Trophoblast cell (in vitro differentiated cells and primary cell): Measurements from ENCODE around the gene FAM3A.

Experiments
- DNase-seq, 2 donors: peaks; one replicate each; pipeline ENCODE4 v3.0.0-alpha.2; 2016
- H2AFZ ChIP-seq: 2 replicates; pipeline ENCODE4 v1.6.1; 2013; ENCODE audit warnings: low read length, moderate library complexity, mild to moderate bottlenecking; ENCODE audit not compliant: insufficient read depth, poor library complexity
- H2AK5ac ChIP-seq: 2 replicates; pipeline ENCODE4 v1.6.1; 2013; ENCODE audit warnings: mild to moderate bottlenecking, low read length
- H2BK120ac ChIP-seq: 2 replicates; pipeline ENCODE4 v1.6.1; 2013; ENCODE audit warnings: low read length, mild to moderate bottlenecking, moderate library complexity; ENCODE audit not compliant: insufficient read depth, poor library complexity
- H2BK12ac ChIP-seq: 2 replicates; pipeline ENCODE4 v1.6.1; 2013; ENCODE audit warnings: mild to moderate bottlenecking, low read length, moderate library complexity
- H2BK5ac ChIP-seq: 2 replicates; pipeline ENCODE4 v1.6.1; 2013; ENCODE audit warnings: low read length, low read depth, moderate library complexity, mild to moderate bottlenecking; ENCODE audit not compliant: poor library complexity
- H3K14ac ChIP-seq: 2 replicates; pipeline ENCODE4 v1.6.1; 2013; ENCODE audit warnings: mild to moderate bottlenecking, low read length
- H3K18ac ChIP-seq: 2 replicates; pipeline ENCODE4 v1.6.1; 2013; ENCODE audit warnings: mild to moderate bottlenecking, low read length
- H3K23ac ChIP-seq: 2 replicates; pipeline ENCODE4 v1.6.1; 2013; ENCODE audit warnings: low read length
- H3K27ac ChIP-seq: 2 replicates; pipeline ENCODE4 v1.5.1; 2013; ENCODE audit warnings: low read depth, mild to moderate bottlenecking, inconsistent platforms, low read length, moderate library complexity
- H3K27me3 ChIP-seq: 2 replicates; pipeline ENCODE4 v1.6.1; 2013; ENCODE audit warnings: inconsistent platforms, mild to moderate bottlenecking, low read length, moderate library complexity; ENCODE audit not compliant: insufficient read depth
- H3K36me3 ChIP-seq, 2 experiments: 1 replicate in 1 of 2; 2 replicates in 1 of 2; pipeline ENCODE4 v1.6.1; 2013; ENCODE audit warnings: low read length in 2 of 2, mild to moderate bottlenecking in 2 of 2, moderate library complexity in 1 of 2; ENCODE audit not compliant: insufficient read depth in 2 of 2, control insufficient read depth in 1 of 2
- H3K4ac ChIP-seq: 2 replicates; pipeline ENCODE4 v1.6.1; 2013; ENCODE audit warnings: low read depth, mild to moderate bottlenecking, low read length, moderate library complexity
- H3K4me1 ChIP-seq, 2 experiments: 1 replicate in 1 of 2; 2 replicates in 1 of 2; pipeline ENCODE4 v1.6.1; 2013; ENCODE audit warnings: low read length in 2 of 2, mild to moderate bottlenecking in 2 of 2, moderate library complexity in 1 of 2; ENCODE audit not compliant: insufficient read depth in 2 of 2, control insufficient read depth in 1 of 2
- H3K4me2 ChIP-seq: 2 replicates; pipeline ENCODE4 v1.6.1; 2013; ENCODE audit warnings: inconsistent platforms, mild to moderate bottlenecking, low read length, moderate library complexity
- H3K4me3 ChIP-seq: 2 replicates; pipeline ENCODE4 v1.5.1; 2013; ENCODE audit warnings: mild to moderate bottlenecking, low read depth, low read length, inconsistent platforms
- H3K79me1 ChIP-seq: one replicate; pipeline ENCODE4 v1.6.1; 2013; ENCODE audit warnings: low read length
- H3K79me2 ChIP-seq: 2 replicates; pipeline ENCODE4 v1.6.1; 2013; ENCODE audit warnings: low read length, mild to moderate bottlenecking; ENCODE audit not compliant: control insufficient read depth, insufficient read depth, poor library complexity
- H3K9ac ChIP-seq: 2 replicates; pipeline ENCODE4 v1.6.1; 2013; ENCODE audit warnings: mild to moderate bottlenecking, low read length
- H3K9me3 ChIP-seq: 2 replicates; pipeline ENCODE4 v1.6.1; 2013; ENCODE audit warnings: low read depth, mild to moderate bottlenecking, control low read depth, inconsistent platforms, low read length; ENCODE audit not compliant: insufficient read depth
- H4K12ac ChIP-seq: 2 replicates; pipeline ENCODE4 v1.6.1; 2013; ENCODE audit warnings: low read depth, mild to moderate bottlenecking, low read length, moderate library complexity
- H4K8ac ChIP-seq: 2 replicates; pipeline ENCODE4 v1.6.1; 2013; ENCODE audit warnings: low read depth, mild to moderate bottlenecking, low read length, moderate library complexity
- H4K91ac ChIP-seq: one replicate; pipeline ENCODE4 v1.6.1; 2013; ENCODE audit warnings: low read depth, mild to moderate bottlenecking, low read length, moderate library complexity
- WGBS: extraction: QIAGEN DNeasy Blood & Tissue Kit; methylation state at CpG from one replicate; pipeline ENCODE4 v1.1.7; 2013; ENCODE audit warnings: missing lambda C conversion rate; ENCODE audit not compliant: insufficient read length, insufficient coverage; ENCODE audit errors: extremely low coverage; 5-methylcytosine and 5-hydroxymethylcytosine counted together

The FAM3A gene

DNA sequence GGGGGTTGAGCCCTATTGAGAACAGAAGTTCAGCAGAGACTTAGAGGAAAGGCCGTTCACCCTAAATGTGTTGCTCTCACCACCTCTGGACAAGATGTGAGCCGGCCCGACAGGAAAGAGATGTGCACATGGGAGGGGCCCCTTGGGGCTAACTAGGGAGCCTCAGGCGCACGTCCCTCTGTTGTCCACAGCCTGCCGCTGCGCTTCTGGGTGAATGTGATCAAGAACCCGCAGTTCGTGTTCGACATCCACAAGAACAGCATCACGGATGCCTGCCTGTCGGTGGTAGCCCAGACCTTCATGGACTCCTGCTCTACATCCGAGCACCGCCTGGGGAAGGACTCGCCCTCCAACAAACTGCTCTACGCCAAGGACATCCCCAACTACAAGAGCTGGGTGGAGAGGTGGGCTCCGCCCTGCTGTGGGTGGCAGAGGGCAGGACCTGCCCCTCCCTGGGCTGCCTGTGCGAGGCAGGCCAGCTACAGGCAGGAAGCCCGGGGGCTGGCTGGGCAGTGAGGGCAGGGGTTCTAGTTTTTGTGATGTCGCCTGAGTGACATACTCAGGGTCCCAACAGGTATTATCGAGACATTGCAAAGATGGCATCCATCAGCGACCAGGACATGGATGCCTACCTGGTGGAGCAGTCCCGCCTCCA lies 45.0 kb downstream of the FAM3A start:
- Histone ChIP-seq H3K14ac (no peak overlapping the region), H3K9ac (no peak overlapping the region), H3K9me3 (no peaks in the 10 kb centered on the region), H2AFZ (no peak overlapping the region), H3K4me2 (no peak overlapping the region), H3K79me2 (no peaks in the 10 kb centered on the region), H2AK5ac (no peak overlapping the region), H4K8ac (no peak overlapping the region), H3K23ac (no peak overlapping the region), H2BK5ac (no peak overlapping the region), H3K36me3 (peaks cover 77 to 78% of the 10 kb centered on the region in 2 experiments), H3K4ac (no peak overlapping the region), H4K12ac (no peak overlapping the region), H3K4me1 (no peaks in the 10 kb centered on the region), H3K18ac (no peak overlapping the region), H2BK12ac (no peak overlapping the region), H2BK120ac (no peak overlapping the region), H3K4me3 (no peak overlapping the region), H3K27me3 (no peaks in the 10 kb centered on the region), H3K79me1 (no peaks in the 10 kb centered on the region), H4K91ac (no peak overlapping the region), H3K27ac (no peak overlapping the region)
- DNase-seq = no peak
- no CpG with 5 or more reads among the region's 23 CpGs for WGBS

DNA sequence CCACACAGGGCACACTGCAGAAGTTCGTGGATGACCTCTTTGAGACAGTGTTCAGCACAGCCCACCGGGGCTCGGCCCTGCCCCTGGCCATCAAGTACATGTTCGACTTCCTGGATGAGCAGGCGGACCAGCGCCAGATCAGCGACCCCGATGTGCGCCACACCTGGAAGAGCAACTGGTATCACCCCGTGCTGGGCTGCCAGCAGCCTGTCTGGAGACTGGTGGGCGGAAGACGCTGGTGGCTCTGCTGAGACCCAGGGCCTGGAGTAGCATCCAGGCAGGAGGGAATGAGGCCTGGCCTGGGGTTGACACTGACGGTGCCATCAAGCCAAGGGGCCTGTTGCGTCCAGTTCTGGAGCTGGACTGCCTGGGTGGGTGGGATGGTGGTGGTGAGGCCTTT lies 45.6 kb downstream of the FAM3A start:
- H3K27me3 ChIP-seq = no peaks in the 10 kb centered on the region
- H3K27ac ChIP-seq = no peak overlapping the region
- no peaks in the 10 kb centered on the region for H3K9me3 ChIP-seq
- no peaks in the 10 kb centered on the region for H3K4me1 ChIP-seq
- no peak overlapping the region for H2BK12ac ChIP-seq
- DNase-seq = no peak
- no peak overlapping the region for H4K8ac ChIP-seq
- no peak overlapping the region for H4K91ac ChIP-seq
- no peak overlapping the region for H3K23ac ChIP-seq
- no CpG with 5 or more reads among the region's 14 CpGs for WGBS
- no peak overlapping the region for H3K18ac ChIP-seq
- no peak overlapping the region for H3K9ac ChIP-seq
- H3K14ac ChIP-seq = no peak overlapping the region
- no peak overlapping the region for H3K4ac ChIP-seq
- H4K12ac ChIP-seq = no peak overlapping the region
- no peak overlapping the region for H2AFZ ChIP-seq
- H2BK5ac ChIP-seq = no peak overlapping the region
- H3K36me3 ChIP-seq = peaks cover 83% of the 10 kb centered on the region in 2 experiments
- H3K79me2 ChIP-seq = no peaks in the 10 kb centered on the region
- H2BK120ac ChIP-seq = no peak overlapping the region
- no peak overlapping the region for H3K4me3 ChIP-seq
- no peaks in the 10 kb centered on the region for H3K79me1 ChIP-seq
- no peak overlapping the region for H3K4me2 ChIP-seq
- no peak overlapping the region for H2AK5ac ChIP-seq

DNA sequence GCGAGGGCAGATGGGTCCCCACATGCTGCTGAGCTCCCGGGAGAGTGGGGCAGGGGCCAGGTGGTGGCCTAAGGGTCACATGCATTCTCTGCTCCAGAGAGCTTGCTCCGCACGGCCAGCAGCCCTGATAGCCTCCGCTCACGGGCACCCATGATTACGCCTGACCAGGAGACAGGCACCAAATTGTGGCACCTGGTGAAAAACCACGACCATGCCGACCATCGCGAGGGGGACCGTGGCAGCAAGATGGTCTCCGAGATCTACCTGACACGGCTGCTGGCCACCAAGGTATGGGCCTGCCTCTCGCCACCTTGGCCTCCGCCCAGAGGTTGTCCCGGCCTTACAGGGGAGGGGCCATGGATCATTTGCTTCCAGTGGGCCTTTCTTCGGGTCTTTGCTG lies 46.2 kb downstream of the FAM3A start:
- no peak overlapping the region for H2AK5ac ChIP-seq
- no peak overlapping the region for H2BK5ac ChIP-seq
- no CpG with 5 or more reads among the region's 18 CpGs for WGBS
- no peak overlapping the region for H3K27ac ChIP-seq
- no peak overlapping the region for H2BK12ac ChIP-seq
- no peaks in the 10 kb centered on the region for H3K4me1 ChIP-seq
- no peak overlapping the region for H2BK120ac ChIP-seq
- H3K9me3 ChIP-seq = no peaks in the 10 kb centered on the region
- DNase-seq = no peak
- no peak overlapping the region for H2AFZ ChIP-seq
- no peak overlapping the region for H3K9ac ChIP-seq
- no peak overlapping the region for H4K12ac ChIP-seq
- peaks cover 88 to 89% of the 10 kb centered on the region in 2 experiments for H3K36me3 ChIP-seq
- H3K79me2 ChIP-seq = no peaks in the 10 kb centered on the region
- no peak overlapping the region for H3K23ac ChIP-seq
- no peak overlapping the region for H4K8ac ChIP-seq
- H3K27me3 ChIP-seq = no peaks in the 10 kb centered on the region
- no peak overlapping the region for H3K18ac ChIP-seq
- no peak overlapping the region for H4K91ac ChIP-seq
- no peak overlapping the region for H3K4me2 ChIP-seq
- H3K79me1 ChIP-seq = no peaks in the 10 kb centered on the region
- H3K14ac ChIP-seq = no peak overlapping the region
- no peak overlapping the region for H3K4me3 ChIP-seq
- H3K4ac ChIP-seq = no peak overlapping the region

DNA sequence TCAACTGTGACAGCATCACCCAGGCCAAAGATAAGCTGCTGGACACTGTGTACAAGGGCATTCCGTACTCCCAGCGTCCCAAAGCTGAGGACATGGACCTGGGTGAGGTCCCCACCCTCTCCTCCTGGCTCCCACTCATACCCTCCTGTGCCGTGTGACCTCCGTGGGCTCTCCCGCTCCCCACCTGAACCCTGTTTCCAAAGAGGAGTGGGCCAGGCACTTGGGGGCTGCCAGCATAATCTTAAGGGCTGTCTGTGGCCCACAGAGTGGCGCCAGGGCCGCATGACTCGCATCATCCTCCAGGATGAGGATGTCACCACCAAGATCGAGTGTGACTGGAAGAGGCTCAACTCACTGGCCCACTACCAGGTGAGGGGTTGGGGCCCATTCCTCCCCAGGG lies 46.9 kb downstream of the FAM3A start:
- H3K4me1 ChIP-seq = no peaks in the 10 kb centered on the region
- H3K9me3 ChIP-seq = no peaks in the 10 kb centered on the region
- no peak overlapping the region for H3K14ac ChIP-seq
- H3K23ac ChIP-seq = no peak overlapping the region
- no peak overlapping the region for H3K18ac ChIP-seq
- H3K36me3 ChIP-seq = peaks cover 95 to 97% of the 10 kb centered on the region in 2 experiments
- no peak for DNase-seq
- H3K79me1 ChIP-seq = no peaks in the 10 kb centered on the region
- H3K79me2 ChIP-seq = no peaks in the 10 kb centered on the region
- no peak overlapping the region for H3K4me2 ChIP-seq
- H4K8ac ChIP-seq = no peak overlapping the region
- no peaks in the 10 kb centered on the region for H3K27me3 ChIP-seq
- no peak overlapping the region for H2BK5ac ChIP-seq
- no peak overlapping the region for H4K91ac ChIP-seq
- H3K4ac ChIP-seq = no peak overlapping the region
- no peak overlapping the region for H2BK120ac ChIP-seq
- no peak overlapping the region for H3K4me3 ChIP-seq
- no peak overlapping the region for H3K27ac ChIP-seq
- no CpG with 5 or more reads among the region's 9 CpGs for WGBS
- no peak overlapping the region for H4K12ac ChIP-seq
- H3K9ac ChIP-seq = no peak overlapping the region
- H2AFZ ChIP-seq = no peak overlapping the region
- no peak overlapping the region for H2AK5ac ChIP-seq
- no peak overlapping the region for H2BK12ac ChIP-seq
